HEK293T (cell line): ENCODE results near the gene KDM8.
A peak's percentile ranks its signal among the peaks of the same experiment; 100 is the strongest.
"Not testable (repeated sequence)": the region's sequence is repeated elsewhere in the genome, so short reads cannot be mapped to it uniquely, and the experiment has no call there.

Experiments
- CTCF ChIA-PET: fragments of 350-600 bp; formaldehyde crosslinking; extraction: SDS; loops from one replicate; lab custom pipeline; 2021; ENCODE audit warnings: antibody characterized with exemption, inconsistent platforms; lab: Yijun Ruan, JAX
- POLR2A ChIA-PET: fragments of 350-600 bp; formaldehyde crosslinking; extraction: SDS; loops from one replicate; lab custom pipeline; 2020; ENCODE audit warnings: antibody characterized with exemption, inconsistent platforms; lab: Yijun Ruan, JAX
- DNase-seq: peaks from one replicate; pipeline ENCODE4 v3.0.0; 2012; ENCODE audit warnings: mixed read lengths; ENCODE audit errors: extremely low spot score
- ARNT ChIP-seq: fragments of 450-650 bp; IDR thresholded peaks from 2 replicates; pipeline ENCODE4 v1.6.1; 2017; ENCODE audit warnings: mild to moderate bottlenecking
- BHLHE40 ChIP-seq: fragments of 450-650 bp; IDR thresholded peaks from 2 replicates; pipeline ENCODE4 v1.6.1; 2016; ENCODE audit warnings: mild to moderate bottlenecking, moderate library complexity, borderline replicate concordance
- CTBP1 ChIP-seq: fragments of 450-650 bp; IDR thresholded peaks from 2 replicates; pipeline ENCODE4 v1.6.1; 2016; ENCODE audit warnings: borderline replicate concordance
- ELF4 ChIP-seq: fragments of 450-650 bp; IDR thresholded peaks from 2 replicates; pipeline ENCODE4 v1.6.1; 2017; ENCODE audit warnings: antibody characterized with exemption
- FOXA1 ChIP-seq: fragments of 450-650 bp; IDR thresholded peaks from 2 replicates; pipeline ENCODE4 v1.6.1; 2016; ENCODE audit warnings: mild to moderate bottlenecking
- FOXK2 ChIP-seq: fragments of 450-650 bp; IDR thresholded peaks from 2 replicates; pipeline ENCODE4 v1.6.1; 2016; ENCODE audit warnings: mild to moderate bottlenecking
- FOXM1 ChIP-seq: fragments of 450-650 bp; IDR thresholded peaks from 2 replicates; pipeline ENCODE4 v1.6.1; 2017; ENCODE audit warnings: mild to moderate bottlenecking, borderline replicate concordance
- HDGF ChIP-seq: fragments of 450-650 bp; IDR thresholded peaks from 2 replicates; pipeline ENCODE4 v1.6.1; 2017; ENCODE audit warnings: antibody characterized with exemption, borderline replicate concordance
- L3MBTL2 ChIP-seq: fragments of 450-650 bp; conservative IDR thresholded peaks from 2 replicates; pipeline ENCODE4 v1.6.1; 2016; ENCODE audit warnings: mild to moderate bottlenecking
- LEF1 ChIP-seq: fragments of 450-650 bp; IDR thresholded peaks from 2 replicates; pipeline ENCODE4 v1.6.1; 2017; ENCODE audit warnings: mild to moderate bottlenecking, borderline replicate concordance
- NFRKB ChIP-seq: fragments of 450-650 bp; IDR thresholded peaks from 2 replicates; pipeline ENCODE4 v1.6.1; 2016; ENCODE audit warnings: mild to moderate bottlenecking, moderate library complexity
- SP1 ChIP-seq: fragments of 450-650 bp; IDR thresholded peaks from 2 replicates; pipeline ENCODE4 v1.6.1; 2017
- SUZ12 ChIP-seq: fragments of 450-650 bp; IDR thresholded peaks from 2 replicates; pipeline ENCODE4 v1.6.1; 2016; ENCODE audit warnings: mild to moderate bottlenecking
- TARDBP ChIP-seq: fragments of 450-650 bp; IDR thresholded peaks from 2 replicates; pipeline ENCODE4 v1.6.1; 2016
- ZNF384 ChIP-seq: fragments of 450-650 bp; IDR thresholded peaks from 2 replicates; pipeline ENCODE4 v1.6.1; 2016
- TF ChIP-seq, protein P1 (sequence below): fragments of 450-650 bp; IDR thresholded peaks from 2 replicates; pipeline ENCODE4 v1.6.1; 2016

KDM8 gene

GRCh38 chr16:27202923-27203506 is 311 bp upstream of the KDM8 start:
- CTCF ChIA-PET, result interaction anchor here (1.0 to 1.1 kb wide), 5 partner anchors 10 to 165 kb away, joined by 3 to 4 read pairs (median 3); no protein-coding TSS in a partner anchor
- peak; percentile 80 for DNase-seq
- POLR2A ChIA-PET, result interaction anchor here (0.5 to 3.1 kb wide), 23 partner anchors 9 to 265 kb away, joined by 3 to 14 read pairs (median 3); partner anchors contain the start of gene NSMCE1
- TF ChIP-seq FOXK2 (no peak), TARDBP (no peak), ARNT (no peak), FOXM1 (no peak), FOXA1 (no peak), SP1 (no peak), SUZ12 (no peak), HDGF (no peak), CTBP1 (no peak), NFRKB (no peak)
- TF ChIP-seq, protein P1, sequence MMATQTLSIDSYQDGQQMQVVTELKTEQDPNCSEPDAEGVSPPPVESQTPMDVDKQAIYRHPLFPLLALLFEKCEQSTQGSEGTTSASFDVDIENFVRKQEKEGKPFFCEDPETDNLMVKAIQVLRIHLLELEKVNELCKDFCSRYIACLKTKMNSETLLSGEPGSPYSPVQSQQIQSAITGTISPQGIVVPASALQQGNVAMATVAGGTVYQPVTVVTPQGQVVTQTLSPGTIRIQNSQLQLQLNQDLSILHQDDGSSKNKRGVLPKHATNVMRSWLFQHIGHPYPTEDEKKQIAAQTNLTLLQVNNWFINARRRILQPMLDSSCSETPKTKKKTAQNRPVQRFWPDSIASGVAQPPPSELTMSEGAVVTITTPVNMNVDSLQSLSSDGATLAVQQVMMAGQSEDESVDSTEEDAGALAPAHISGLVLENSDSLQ, result no peak

GRCh38 chr16:27204312-27204915 is 1.1 kb downstream of the KDM8 start:
- DNase-seq, result no peak
- ChIA-PET POLR2A (interaction anchor here (0.7 to 3.1 kb wide), 19 partner anchors 10 to 196 kb away, joined by 3 to 14 read pairs (median 4); no protein-coding TSS in a partner anchor), CTCF (interaction anchor here (1.0 to 1.1 kb wide), 5 partner anchors 11 to 163 kb away, joined by 3 to 4 read pairs (median 3); no protein-coding TSS in a partner anchor)
- TF ChIP-seq TARDBP (no peak), BHLHE40 (no peak)

DNA sequence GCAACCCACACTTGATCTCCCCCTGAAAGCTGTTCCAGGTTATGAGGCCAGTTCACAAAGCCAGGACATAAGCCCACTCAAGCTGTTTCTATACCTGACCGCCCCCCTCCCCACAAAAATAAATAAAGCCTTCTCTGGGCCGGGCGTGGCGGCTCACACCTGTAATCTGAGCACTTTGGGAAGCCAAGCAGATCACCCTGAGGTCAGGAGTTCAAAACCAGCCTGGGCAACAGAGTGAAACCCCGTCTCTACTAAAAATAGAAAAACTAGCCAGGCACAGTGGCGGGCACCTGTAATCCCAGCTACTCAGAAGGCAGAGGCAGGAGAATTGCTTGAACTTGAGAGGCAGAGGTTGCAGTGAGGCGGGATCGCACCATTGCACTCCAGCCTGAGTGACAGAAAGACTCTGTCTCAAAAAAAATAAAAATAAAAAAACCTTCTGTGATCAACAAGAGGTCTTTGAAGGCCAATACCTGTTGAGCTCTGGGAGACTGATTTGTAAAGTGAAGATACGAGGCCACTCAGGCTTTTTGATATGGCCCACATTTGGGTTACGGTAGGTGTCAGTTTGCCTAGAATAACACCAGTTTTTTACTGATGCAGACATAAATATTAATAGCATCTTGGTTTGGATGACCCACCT is 2.2 kb downstream of the KDM8 start:
- no peak for TF ChIP-seq ELF4
- TF ChIP-seq FOXM1, result no peak
- no peak for TF ChIP-seq FOXK2
- TF ChIP-seq BHLHE40, result no peak
- TF ChIP-seq NFRKB, result no peak
- POLR2A ChIA-PET, result interaction anchor here (3.1 kb wide), 1 partner anchor 15 kb away, joined by 14 read pairs; no protein-coding TSS in a partner anchor
- no peak for DNase-seq
- CTCF ChIA-PET, result no interaction called here

DNA sequence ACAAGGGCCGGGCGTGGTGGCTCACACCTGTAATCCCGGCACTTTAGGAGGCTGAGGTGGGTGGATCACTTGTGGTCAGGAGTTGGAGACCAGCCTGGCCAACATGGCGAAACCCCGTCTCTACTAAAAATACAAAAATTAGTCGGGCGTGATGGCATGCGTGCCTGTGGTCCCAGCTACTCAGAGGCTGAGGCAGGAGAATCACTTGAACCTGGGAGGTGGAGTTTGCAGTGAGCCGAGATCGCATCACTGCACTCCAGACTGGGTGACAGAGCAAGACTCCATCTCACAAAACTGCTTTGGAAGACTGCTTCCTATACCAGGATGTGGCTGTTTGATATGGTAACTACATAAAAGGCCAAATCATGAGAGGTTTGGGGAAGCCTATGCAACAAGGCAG is 3.8 kb downstream of the KDM8 start:
- CTCF ChIA-PET, DNase-seq, POLR2A ChIA-PET: not testable (repeated sequence)

DNA sequence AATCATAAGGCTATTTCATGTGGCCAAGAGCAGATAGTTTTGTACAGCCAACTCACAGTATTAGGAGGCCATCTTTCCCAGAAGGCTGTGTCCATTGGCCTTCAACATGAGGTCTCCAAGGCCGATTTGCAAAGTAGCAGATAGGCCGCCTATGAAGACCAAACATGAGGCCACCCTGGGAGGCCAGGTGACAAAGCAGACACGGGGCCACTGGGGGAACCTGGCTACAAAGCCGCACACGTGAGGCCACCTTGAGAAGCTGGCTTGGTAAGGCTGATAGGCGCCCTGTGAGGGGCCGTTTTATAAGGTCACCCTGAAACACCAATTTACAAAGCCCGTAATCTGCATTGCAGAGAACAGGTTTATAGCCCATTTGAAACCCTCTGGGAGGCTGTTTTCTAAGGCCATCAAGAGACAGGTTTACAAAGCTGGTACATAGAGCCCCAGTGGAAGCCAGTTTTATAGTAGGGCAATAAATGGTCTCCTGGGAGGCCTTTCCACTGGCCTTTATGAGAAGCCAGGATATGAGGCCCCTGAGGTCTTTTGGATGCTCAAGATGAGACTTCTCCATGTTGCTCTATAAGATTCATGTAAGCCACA is 4.9 kb downstream of the KDM8 start:
- DNase-seq, result no peak
- TF ChIP-seq L3MBTL2, result peak; percentile 31
- no peak for TF ChIP-seq TARDBP
- TF ChIP-seq ARNT, result no peak
- POLR2A ChIA-PET, result no interaction called here
- CTCF ChIA-PET, result no interaction called here

DNA sequence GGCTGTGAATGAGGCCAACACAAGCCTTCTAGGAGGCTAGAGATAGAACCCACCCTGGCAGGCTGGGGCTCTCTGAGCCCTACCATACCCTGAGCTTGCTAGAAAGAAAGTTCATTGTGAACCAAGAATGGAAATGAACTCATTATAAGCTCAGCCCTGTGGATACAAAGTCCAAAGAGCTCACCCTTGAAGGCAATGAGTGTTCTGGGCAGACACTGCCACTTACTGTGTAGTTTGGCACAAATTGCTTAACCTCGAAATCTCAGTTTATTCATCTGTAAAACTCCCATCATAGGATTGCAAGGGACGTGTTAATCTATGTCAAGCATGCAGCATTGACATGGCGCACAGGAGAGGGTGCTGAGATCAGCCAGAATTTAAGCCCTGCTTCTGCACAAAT is 5.5 kb downstream of the KDM8 start:
- ChIA-PET POLR2A (no interaction called here), CTCF (interaction anchor here (1.3 kb wide), 1 partner anchor 26 kb away, joined by 4 read pairs; no protein-coding TSS in a partner anchor)
- DNase-seq, result no peak
- TF ChIP-seq CTBP1, result no peak
- TF ChIP-seq TARDBP, result no peak
- TF ChIP-seq HDGF, result no peak
- TF ChIP-seq LEF1, result no peak
- TF ChIP-seq ARNT, result no peak
- no peak for TF ChIP-seq FOXA1
- no peak for TF ChIP-seq SP1
- TF ChIP-seq SUZ12, result no peak
- no peak for TF ChIP-seq ELF4
- TF ChIP-seq, protein P1, result no peak
- no peak for TF ChIP-seq ZNF384
- TF ChIP-seq L3MBTL2, result no peak
- TF ChIP-seq FOXK2, result no peak
- no peak for TF ChIP-seq NFRKB
- TF ChIP-seq FOXM1, result no peak

- ChIA-PET CTCF (interaction anchor here (1.3 kb wide), 1 partner anchor 25 kb away, joined by 4 read pairs; no protein-coding TSS in a partner anchor), POLR2A (no interaction called here)
- TF ChIP-seq L3MBTL2, result no peak
- no peak for DNase-seq
Observed at GRCh38 chr16:27209591-27209990, 6.3 kb downstream of the KDM8 start.
